ENCODE data around the gene PRKAG2. TPM values are rescaled to one million over a fixed set of nuclear protein-coding genes. Genes with fewer than 3 reads are reported as not detected.

The PRKAG2 gene
- total and polyA plus RNA-seq, 4 donors = 17.5 to 33.3 (median 23.9) TPM

DNA sequence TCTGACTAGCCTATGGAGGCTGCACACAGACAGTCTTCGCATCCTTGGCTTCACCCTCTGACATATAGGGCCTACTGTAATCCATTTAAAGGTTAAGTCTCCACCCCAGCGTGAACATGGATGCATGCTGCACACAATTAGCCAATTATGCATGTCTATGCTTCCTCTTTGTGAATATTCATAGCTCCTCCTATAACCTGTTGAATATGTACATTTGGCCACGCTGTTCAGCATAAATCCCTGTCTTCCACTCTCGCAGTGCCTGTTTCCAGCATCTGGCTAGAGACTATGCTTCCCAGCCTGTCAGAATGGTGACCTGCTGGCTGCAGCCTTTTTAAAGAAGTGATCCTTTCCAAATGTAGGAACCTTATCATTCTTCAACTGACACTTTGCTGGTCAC is 106.7 kb downstream of the PRKAG2 start:
- 94 to 98% methylated on average over 4 of the region's 4 CpGs for WGBS, 2 donors
- TF ChIP-seq, protein P1, sequence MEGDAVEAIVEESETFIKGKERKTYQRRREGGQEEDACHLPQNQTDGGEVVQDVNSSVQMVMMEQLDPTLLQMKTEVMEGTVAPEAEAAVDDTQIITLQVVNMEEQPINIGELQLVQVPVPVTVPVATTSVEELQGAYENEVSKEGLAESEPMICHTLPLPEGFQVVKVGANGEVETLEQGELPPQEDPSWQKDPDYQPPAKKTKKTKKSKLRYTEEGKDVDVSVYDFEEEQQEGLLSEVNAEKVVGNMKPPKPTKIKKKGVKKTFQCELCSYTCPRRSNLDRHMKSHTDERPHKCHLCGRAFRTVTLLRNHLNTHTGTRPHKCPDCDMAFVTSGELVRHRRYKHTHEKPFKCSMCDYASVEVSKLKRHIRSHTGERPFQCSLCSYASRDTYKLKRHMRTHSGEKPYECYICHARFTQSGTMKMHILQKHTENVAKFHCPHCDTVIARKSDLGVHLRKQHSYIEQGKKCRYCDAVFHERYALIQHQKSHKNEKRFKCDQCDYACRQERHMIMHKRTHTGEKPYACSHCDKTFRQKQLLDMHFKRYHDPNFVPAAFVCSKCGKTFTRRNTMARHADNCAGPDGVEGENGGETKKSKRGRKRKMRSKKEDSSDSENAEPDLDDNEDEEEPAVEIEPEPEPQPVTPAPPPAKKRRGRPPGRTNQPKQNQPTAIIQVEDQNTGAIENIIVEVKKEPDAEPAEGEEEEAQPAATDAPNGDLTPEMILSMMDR (IDR thresholded peaks at IDR 0.05; ENCODE audit: control extremely low read depth, extremely low read depth) = no peak
- Histone ChIP-seq H3K9ac (ENCODE audit: insufficient read depth in 1 of 2, low read length in 2 of 2) (no peak overlapping the region), H3K4me3 (no peak overlapping the region), H3K4me1 (ENCODE audit: control insufficient read depth in 5 of 5, insufficient read depth in 5 of 5, low read length in 5 of 5) (no peaks in the 10 kb centered on the region), H3K27ac (ENCODE audit: low read depth in 1 of 2, low read length in 1 of 2) (no peak overlapping the region), H3K36me3 (ENCODE audit: control insufficient read depth in 4 of 4, insufficient read depth in 4 of 4, low read length in 4 of 4) (no peaks in the 10 kb centered on the region), H3K27me3 (ENCODE audit: control insufficient read depth in 3 of 3, insufficient read depth in 3 of 3, low read length in 2 of 3) (no peaks in the 10 kb centered on the region), H3K9me3 (ENCODE audit: control insufficient read depth in 4 of 4, insufficient read depth in 3 of 4, low read length in 3 of 4) (no peaks in the 10 kb centered on the region)
- DNase-seq (no peak), ATAC-seq (ENCODE audit: insufficient read depth, low FRiP score) (no peak)

DNA sequence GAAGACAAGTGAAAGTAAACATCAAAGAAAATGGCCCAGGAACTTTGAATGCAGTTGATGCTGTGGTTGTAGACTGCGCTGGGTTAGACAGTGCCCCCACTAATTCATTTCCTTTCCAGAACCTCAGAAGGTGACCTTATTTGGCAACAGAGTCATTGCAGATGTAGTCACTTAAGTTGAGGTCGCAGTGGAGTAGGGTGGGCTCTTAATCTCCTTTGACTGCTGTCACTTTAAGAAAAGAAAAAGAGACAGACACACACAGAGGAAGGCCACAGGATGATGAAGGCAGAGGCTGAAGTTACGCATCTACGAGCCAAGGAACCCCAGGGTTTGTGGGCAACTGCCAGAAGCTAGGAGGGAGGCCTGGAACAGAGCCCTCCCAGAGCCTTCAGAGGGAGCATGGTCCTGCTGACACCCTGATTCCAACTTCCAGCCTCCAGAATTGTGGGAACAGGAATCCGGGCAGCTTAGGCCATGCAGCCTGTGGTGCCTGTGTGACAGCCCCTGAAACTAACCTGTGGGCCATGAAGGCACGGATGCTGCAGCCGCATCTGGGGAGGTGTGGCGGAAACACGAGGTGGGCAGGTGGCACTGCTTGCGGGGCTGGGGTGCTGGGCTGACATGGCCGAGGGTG is 107.6 kb downstream of the PRKAG2 start:
- TF ChIP-seq, protein P1 (IDR thresholded peaks at IDR 0.05; ENCODE audit: control extremely low read depth, extremely low read depth) = no peak
- no peak for ATAC-seq (ENCODE audit: insufficient read depth, low FRiP score)
- H3K4me3 ChIP-seq = no peak overlapping the region
- no peak for DNase-seq
- H3K27me3 ChIP-seq (ENCODE audit: control insufficient read depth in 3 of 3, insufficient read depth in 3 of 3, low read length in 2 of 3) = no peaks in the 10 kb centered on the region
- H3K36me3 ChIP-seq (ENCODE audit: control insufficient read depth in 4 of 4, insufficient read depth in 4 of 4, low read length in 4 of 4) = no peaks in the 10 kb centered on the region
- H3K27ac ChIP-seq (ENCODE audit: low read depth in 1 of 2, low read length in 1 of 2) = no peak overlapping the region
- no peaks in the 10 kb centered on the region for H3K4me1 ChIP-seq (ENCODE audit: control insufficient read depth in 5 of 5, insufficient read depth in 5 of 5, low read length in 5 of 5)
- H3K9me3 ChIP-seq (ENCODE audit: control insufficient read depth in 4 of 4, insufficient read depth in 3 of 4, low read length in 3 of 4) = no peaks in the 10 kb centered on the region
- no peak overlapping the region for H3K9ac ChIP-seq (ENCODE audit: insufficient read depth in 1 of 2, low read length in 2 of 2)
- WGBS, 2 donors = 85 to 86% methylated on average over 11 of the region's 11 CpGs

DNA sequence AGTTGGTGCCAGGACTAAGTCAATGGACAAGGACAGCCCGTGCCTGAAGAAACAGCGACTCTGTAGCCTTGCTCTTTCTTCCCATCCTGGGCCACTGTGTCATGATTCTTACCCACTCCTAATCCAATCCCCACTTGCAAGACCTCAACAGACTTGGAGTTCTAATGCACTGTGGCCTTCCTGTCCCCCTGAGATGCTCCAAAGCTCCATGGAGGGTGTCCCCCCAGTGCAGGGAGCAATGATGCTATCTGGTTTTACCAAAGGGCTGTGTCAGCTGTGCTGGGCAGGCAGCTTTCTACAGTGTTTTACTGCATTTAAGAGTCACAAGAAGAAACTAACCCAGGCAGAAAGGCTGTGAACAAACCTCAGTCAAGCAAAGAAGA is 108.1 kb downstream of the PRKAG2 start:
- Histone ChIP-seq H3K27me3 (ENCODE audit: control insufficient read depth in 3 of 3, insufficient read depth in 3 of 3, low read length in 2 of 3) (no peaks in the 10 kb centered on the region), H3K27ac (ENCODE audit: low read depth in 1 of 2, low read length in 1 of 2) (no peak overlapping the region), H3K36me3 (ENCODE audit: control insufficient read depth in 4 of 4, insufficient read depth in 4 of 4, low read length in 4 of 4) (no peaks in the 10 kb centered on the region), H3K9me3 (ENCODE audit: control insufficient read depth in 4 of 4, insufficient read depth in 3 of 4, low read length in 3 of 4) (no peaks in the 10 kb centered on the region), H3K4me1 (ENCODE audit: control insufficient read depth in 5 of 5, insufficient read depth in 5 of 5, low read length in 5 of 5) (no peaks in the 10 kb centered on the region), H3K9ac (ENCODE audit: insufficient read depth in 1 of 2, low read length in 2 of 2) (no peak overlapping the region), H3K4me3 (no peak overlapping the region)
- ATAC-seq (ENCODE audit: insufficient read depth, low FRiP score) = no peak
- WGBS, 2 donors = 94 to 97% methylated on average over 2 of the region's 2 CpGs
- TF ChIP-seq, protein P1 (IDR thresholded peaks at IDR 0.05; ENCODE audit: control extremely low read depth, extremely low read depth) = no peak
- DNase-seq = no peak

GRCh38 chr7:151767557-151767956 is 109.4 kb downstream of the PRKAG2 start:
- H3K9ac ChIP-seq (ENCODE audit: insufficient read depth in 1 of 2, low read length in 2 of 2) = no peak overlapping the region
- H3K36me3 ChIP-seq (ENCODE audit: control insufficient read depth in 4 of 4, insufficient read depth in 4 of 4, low read length in 4 of 4) = no peaks in the 10 kb centered on the region
- no peak for ATAC-seq (ENCODE audit: insufficient read depth, low FRiP score)
- DNase-seq = no peak
- TF ChIP-seq, protein P1 (IDR thresholded peaks at IDR 0.05; ENCODE audit: control extremely low read depth, extremely low read depth) = no peak
- H3K4me1 ChIP-seq (ENCODE audit: control insufficient read depth in 5 of 5, insufficient read depth in 5 of 5, low read length in 5 of 5) = no peaks in the 10 kb centered on the region
- no peaks in the 10 kb centered on the region for H3K9me3 ChIP-seq (ENCODE audit: control insufficient read depth in 4 of 4, insufficient read depth in 3 of 4, low read length in 3 of 4)
- no peak overlapping the region for H3K27ac ChIP-seq (ENCODE audit: low read depth in 1 of 2, low read length in 1 of 2)
- no peak overlapping the region for H3K4me3 ChIP-seq
- no peaks in the 10 kb centered on the region for H3K27me3 ChIP-seq (ENCODE audit: control insufficient read depth in 3 of 3, insufficient read depth in 3 of 3, low read length in 2 of 3)
- 91 to 94% methylated on average over 4 of the region's 4 CpGs for whole genome bisulfite sequencing, 2 donors
